Panc1 (cell line): ENCODE data around the gene SLC51B. TPM values are rescaled to one million over a fixed set of nuclear protein-coding genes. Genes with fewer than 3 reads are reported as not detected.

Experiments used
- ATAC-seq: fragments of 200-7000 bp; cut with Tn5 transposase; 2 replicates; pipeline ENCODE4 v1.9.1; 2020; ENCODE audit warnings: mild to moderate bottlenecking, moderate library complexity
- BruUV-seq: library from RNA; stranded (reverse); fragments of 400-500 nt; replicated peaks from 2 replicates; lab custom pipeline; 2021; lab: Mats Ljungman, UMichigan
- CTCF ChIA-PET: fragments of 300-600 bp; sonication (Branson Sonifier 250); formaldehyde crosslinking; loops from one replicate; lab custom pipeline; 2022; ENCODE audit warnings: antibody characterized with exemption; lab: Charles Lee
- POLR2A ChIA-PET: fragments of 300-600 bp; sonication (Branson Sonifier 250); formaldehyde crosslinking; loops from one replicate; lab custom pipeline; 2022; ENCODE audit warnings: antibody characterized with exemption; lab: Charles Lee
- DNase-seq: peaks from one replicate; pipeline ENCODE4 v3.0.0-alpha.2; 2010; ENCODE audit warnings: low read depth, low spot score
- H3K27ac ChIP-seq: 2 replicates; pipeline ENCODE4 v1.5.1; 2011; ENCODE audit warnings: mild to moderate bottlenecking, low read length, inconsistent platforms
- H3K27me3 ChIP-seq: fragments of 200-500 bp; sonication (Bioruptor generic); 2 replicates; pipeline ENCODE4 v1.6.0; 2014; ENCODE audit warnings: low read length, inconsistent platforms; ENCODE audit not compliant: control insufficient read depth, insufficient read depth
- H3K36me3 ChIP-seq: fragments of 200-500 bp; sonication (Bioruptor generic); 2 replicates; pipeline ENCODE4 v1.5.1; 2014; ENCODE audit warnings: inconsistent platforms, mild to moderate bottlenecking, low read length, moderate library complexity; ENCODE audit not compliant: control insufficient read depth, insufficient read depth
- H3K4me1 ChIP-seq: 2 replicates; pipeline ENCODE4 v1.5.1; 2011; ENCODE audit warnings: inconsistent platforms, mild to moderate bottlenecking, low read length, moderate library complexity; ENCODE audit not compliant: control insufficient read depth, insufficient read depth
- H3K4me3 ChIP-seq, 2 experiments: 2 replicates each; pipeline ENCODE4 v1.5.1; 2011 to 2012; ENCODE audit warnings: low read depth in 2 of 2, low read length in 2 of 2, mild to moderate bottlenecking in 2 of 2, inconsistent platforms in 1 of 2, moderate library complexity in 1 of 2
- H3K9me3 ChIP-seq: fragments of 200-500 bp; sonication (Bioruptor generic); 2 replicates; pipeline ENCODE4 v1.5.1; 2014; ENCODE audit warnings: low read depth, mild to moderate bottlenecking, inconsistent platforms, low read length, moderate library complexity; ENCODE audit not compliant: control insufficient read depth, insufficient read depth
- CTCF ChIP-seq: fragments of 450-650 bp; IDR thresholded peaks from 2 replicates; pipeline ENCODE4 v1.5.1; 2017; ENCODE audit warnings: mild to moderate bottlenecking
- POLR2AphosphoS5 ChIP-seq: IDR thresholded peaks from 2 replicates; pipeline ENCODE4 v1.6.1; 2012; ENCODE audit warnings: mild to moderate bottlenecking, low read depth, low read length, moderate library complexity
- REST ChIP-seq, 2 experiments: IDR thresholded peaks; 2 replicates each; pipeline ENCODE4 v1.6.1; 2011 to 2012; ENCODE audit warnings: low read depth in 2 of 2, control low read depth in 1 of 2, low read length in 1 of 2, mild to moderate bottlenecking in 1 of 2, moderate library complexity in 1 of 2; ENCODE audit not compliant: insufficient read depth in 1 of 2
- SIN3A ChIP-seq: IDR thresholded peaks from 2 replicates; pipeline ENCODE4 v1.6.1; 2012; ENCODE audit warnings: low read depth, mild to moderate bottlenecking, low read length, moderate library complexity, borderline replicate concordance; ENCODE audit not compliant: insufficient read depth
- TCF7L2 ChIP-seq: IDR thresholded peaks from 2 replicates; pipeline ENCODE4 v1.6.1; 2011; ENCODE audit warnings: mild to moderate bottlenecking, low read depth, low read length, inconsistent platforms
- in situ Hi-C: cut with HindIII; loops from 2 replicates; pipeline ENCODE4 v1.10.0; 2016; ENCODE audit warnings: low sequenced_read_pairs, low pct_unique_long_range_greater_than_20kb
- intact Hi-C: fragments of 100-400 bp; cut with micrococcal nuclease; formaldehyde crosslinking; loops from one replicate; pipeline ENCODE4 v1.10.0; 2022; ENCODE audit not compliant: unreplicated experiment
- total RNA-seq: library from RNA; stranded (reverse); gene quantifications from one replicate; pipeline ENCODE4 v1.2.1, GENCODE V29; 2021; ENCODE audit not compliant: unreplicated experiment

The SLC51B gene
- total RNA-seq, 1 experiment from 2014 or later: 0.51 TPM

GRCh38 chr15:65101891-65102708 is 56.9 kb downstream of the SLC51B start:
- ChIA-PET CTCF (no interaction called here), POLR2A (interaction anchor here (0.5 kb wide), 1 partner anchor 190 kb away, joined by 7 read pairs; no protein-coding TSS in a partner anchor)
- no peaks in the 10 kb centered on the region for H3K4me1 ChIP-seq
- no peak for TF ChIP-seq POLR2AphosphoS5
- TF ChIP-seq TCF7L2: no peak
- TF ChIP-seq REST (IDR thresholded peaks at IDR 0.05; ENCODE audit: insufficient read depth in 1 of 2, low read depth in 2 of 2, low read length in 1 of 2): no peak
- no peak; the same call in 1 of the 2 replicates for TF ChIP-seq CTCF
- no peak for TF ChIP-seq SIN3A
- ATAC-seq (peak; percentile 20; the same call in 1 of the 2 replicates), DNase-seq (no peak)
- no TSS peak for BruUV-seq
- no peaks in the 10 kb centered on the region for H3K36me3 ChIP-seq
- H3K27me3 ChIP-seq: no peaks in the 10 kb centered on the region
- intact Hi-C loops (no loop called here), in situ Hi-C loops (no loop called here)
- H3K27ac ChIP-seq: no peak overlapping the region
- no peak overlapping the region for H3K4me3 ChIP-seq
- no peaks in the 10 kb centered on the region for H3K9me3 ChIP-seq

- Histone ChIP-seq H3K4me3 (no peak overlapping the region), H3K27me3 (no peaks in the 10 kb centered on the region), H3K9me3 (no peaks in the 10 kb centered on the region), H3K36me3 (no peaks in the 10 kb centered on the region), H3K4me1 (no peaks in the 10 kb centered on the region), H3K27ac (no peak overlapping the region)
- intact Hi-C loops: no loop called here
- ATAC-seq: no peak
- in situ Hi-C loops: no loop called here
- ChIA-PET POLR2A (no interaction called here), CTCF (no interaction called here)
- no TSS peak for BruUV-seq
- DNase-seq: no peak
- no peak for TF ChIP-seq POLR2AphosphoS5
Measured at GRCh38 chr15:65102912-65103311, 57.7 kb downstream of the SLC51B start.

Other genes with a start within 250 kb of the SLC51B start
- 38.6 TPM for gene PIF1, start 219.7 kb upstream of the SLC51B start, total RNA-seq
- gene PLEKHO2, start 203.5 kb upstream of the SLC51B start, total RNA-seq: 11.1 TPM
- 6.8 TPM for gene ANKDD1A, start 133.5 kb upstream of the SLC51B start, total RNA-seq
- 124 TPM for gene SPG21, start 55.5 kb upstream of the SLC51B start, total RNA-seq
- 19.4 TPM for gene MTFMT, start 15.7 kb upstream of the SLC51B start, total RNA-seq
- gene RASL12, start 22.6 kb downstream of the SLC51B start, total RNA-seq: 0.67 TPM
- not detected for gene KBTBD13, start 31.4 kb downstream of the SLC51B start, total RNA-seq
- 1.7 TPM for gene UBAP1L, start 69.8 kb downstream of the SLC51B start, total RNA-seq
- 19.7 TPM for gene PDCD7, start 88.4 kb downstream of the SLC51B start, total RNA-seq
- gene CLPX, start 140.0 kb downstream of the SLC51B start, total RNA-seq: 49.9 TPM
- 0.08 TPM for gene CILP, start 166.1 kb downstream of the SLC51B start, total RNA-seq
- gene PARP16, start 241.5 kb downstream of the SLC51B start, total RNA-seq: 15.4 TPM